HEK293T (cell line): ENCODE measurements around the gene GLB1L.
A peak's percentile ranks its signal among the peaks of the same experiment; 100 is the strongest.

Experiments
- CTCF ChIA-PET: fragments of 350-600 bp; formaldehyde crosslinking; extraction: SDS; loops from one replicate; lab custom pipeline; 2021; ENCODE audit warnings: antibody characterized with exemption, inconsistent platforms; lab: Yijun Ruan, JAX
- POLR2A ChIA-PET: fragments of 350-600 bp; formaldehyde crosslinking; extraction: SDS; loops from one replicate; lab custom pipeline; 2020; ENCODE audit warnings: antibody characterized with exemption, inconsistent platforms; lab: Yijun Ruan, JAX
- DNase-seq: peaks from one replicate; pipeline ENCODE4 v3.0.0; 2012; ENCODE audit warnings: mixed read lengths; ENCODE audit errors: extremely low spot score
- CTBP1 ChIP-seq: fragments of 450-650 bp; IDR thresholded peaks from 2 replicates; pipeline ENCODE4 v1.6.1; 2016; ENCODE audit warnings: borderline replicate concordance
- ELF4 ChIP-seq: fragments of 450-650 bp; IDR thresholded peaks from 2 replicates; pipeline ENCODE4 v1.6.1; 2017; ENCODE audit warnings: antibody characterized with exemption
- FOXA1 ChIP-seq: fragments of 450-650 bp; IDR thresholded peaks from 2 replicates; pipeline ENCODE4 v1.6.1; 2016; ENCODE audit warnings: mild to moderate bottlenecking
- FOXK2 ChIP-seq: fragments of 450-650 bp; IDR thresholded peaks from 2 replicates; pipeline ENCODE4 v1.6.1; 2016; ENCODE audit warnings: mild to moderate bottlenecking
- FOXM1 ChIP-seq: fragments of 450-650 bp; IDR thresholded peaks from 2 replicates; pipeline ENCODE4 v1.6.1; 2017; ENCODE audit warnings: mild to moderate bottlenecking, borderline replicate concordance
- HDGF ChIP-seq: fragments of 450-650 bp; IDR thresholded peaks from 2 replicates; pipeline ENCODE4 v1.6.1; 2017; ENCODE audit warnings: antibody characterized with exemption, borderline replicate concordance
- L3MBTL2 ChIP-seq: fragments of 450-650 bp; conservative IDR thresholded peaks from 2 replicates; pipeline ENCODE4 v1.6.1; 2016; ENCODE audit warnings: mild to moderate bottlenecking
- LEF1 ChIP-seq: fragments of 450-650 bp; IDR thresholded peaks from 2 replicates; pipeline ENCODE4 v1.6.1; 2017; ENCODE audit warnings: mild to moderate bottlenecking, borderline replicate concordance
- NFRKB ChIP-seq: fragments of 450-650 bp; IDR thresholded peaks from 2 replicates; pipeline ENCODE4 v1.6.1; 2016; ENCODE audit warnings: mild to moderate bottlenecking, moderate library complexity
- SP1 ChIP-seq: fragments of 450-650 bp; IDR thresholded peaks from 2 replicates; pipeline ENCODE4 v1.6.1; 2017
- SUZ12 ChIP-seq: fragments of 450-650 bp; IDR thresholded peaks from 2 replicates; pipeline ENCODE4 v1.6.1; 2016; ENCODE audit warnings: mild to moderate bottlenecking
- TARDBP ChIP-seq: fragments of 450-650 bp; IDR thresholded peaks from 2 replicates; pipeline ENCODE4 v1.6.1; 2016
- TF ChIP-seq, protein P1 (sequence below): fragments of 450-650 bp; IDR thresholded peaks from 2 replicates; pipeline ENCODE4 v1.6.1; 2016

Gene GLB1L

DNA sequence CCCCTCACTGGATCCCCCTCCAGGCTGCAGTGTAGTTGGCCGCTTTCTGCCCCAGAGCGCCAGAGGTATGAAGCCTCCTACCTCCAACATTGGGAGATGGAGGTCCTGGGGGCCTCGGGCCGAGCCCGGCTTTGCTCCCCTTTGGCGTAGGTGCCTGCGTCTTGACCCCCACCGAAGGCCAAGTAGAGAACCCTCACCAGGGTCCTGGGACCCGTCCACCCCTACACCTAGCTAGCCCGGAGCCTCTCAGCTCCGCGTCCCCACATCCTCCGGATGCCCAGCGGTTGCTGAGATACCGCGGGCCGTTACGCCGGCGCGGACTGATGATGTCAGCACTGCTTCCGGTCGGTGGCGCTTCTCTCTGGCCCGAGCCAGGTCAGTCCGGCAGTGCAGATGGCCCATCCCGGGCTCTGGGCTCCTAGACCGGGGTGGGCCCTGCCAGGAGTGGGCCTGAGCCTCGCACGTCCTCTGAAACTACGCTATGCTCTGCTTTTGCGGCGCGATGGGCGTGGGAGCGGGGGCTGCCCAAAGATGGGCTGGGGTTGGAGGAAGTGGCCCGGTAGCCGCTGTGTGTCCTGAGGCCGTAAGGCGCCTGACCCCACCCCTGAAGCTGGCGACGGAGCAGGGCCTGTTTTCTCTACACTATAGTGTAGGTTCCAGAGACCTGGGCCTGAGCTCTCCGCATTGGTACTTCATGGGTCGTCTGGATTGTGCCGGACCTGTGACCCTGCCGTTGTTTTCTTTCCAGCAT, at the start of gene GLB1L, which contains the start of gene STK16:
TSS of gene GLB1L (minus strand) at position 297 of the 751 bp plus-strand sequence. CDS start 1,871 bp downstream, outside the sequence.
TSS of gene STK16 (plus strand) at position 332 of the 751 bp plus-strand sequence. CDS start 521 bp downstream, outside the sequence.
- POLR2A ChIA-PET, result interaction anchor here (0.7 to 2.9 kb wide), 22 partner anchors 10 to 336 kb away, joined by 3 to 28 read pairs (median 8); partner anchors contain the start of genes ABCB6, ANKZF1, ATG9A and CNPPD1
- TF ChIP-seq ELF4, result peak; percentile 61; the same call in 1 of the 2 replicates
- no peak for TF ChIP-seq SP1
- CTCF ChIA-PET, result interaction anchor here (0.7 to 1.9 kb wide), 5 partner anchors 9 to 193 kb away, joined by 3 to 7 read pairs (median 3); no protein-coding TSS in a partner anchor
- DNase-seq, result peak; percentile 96

DNA sequence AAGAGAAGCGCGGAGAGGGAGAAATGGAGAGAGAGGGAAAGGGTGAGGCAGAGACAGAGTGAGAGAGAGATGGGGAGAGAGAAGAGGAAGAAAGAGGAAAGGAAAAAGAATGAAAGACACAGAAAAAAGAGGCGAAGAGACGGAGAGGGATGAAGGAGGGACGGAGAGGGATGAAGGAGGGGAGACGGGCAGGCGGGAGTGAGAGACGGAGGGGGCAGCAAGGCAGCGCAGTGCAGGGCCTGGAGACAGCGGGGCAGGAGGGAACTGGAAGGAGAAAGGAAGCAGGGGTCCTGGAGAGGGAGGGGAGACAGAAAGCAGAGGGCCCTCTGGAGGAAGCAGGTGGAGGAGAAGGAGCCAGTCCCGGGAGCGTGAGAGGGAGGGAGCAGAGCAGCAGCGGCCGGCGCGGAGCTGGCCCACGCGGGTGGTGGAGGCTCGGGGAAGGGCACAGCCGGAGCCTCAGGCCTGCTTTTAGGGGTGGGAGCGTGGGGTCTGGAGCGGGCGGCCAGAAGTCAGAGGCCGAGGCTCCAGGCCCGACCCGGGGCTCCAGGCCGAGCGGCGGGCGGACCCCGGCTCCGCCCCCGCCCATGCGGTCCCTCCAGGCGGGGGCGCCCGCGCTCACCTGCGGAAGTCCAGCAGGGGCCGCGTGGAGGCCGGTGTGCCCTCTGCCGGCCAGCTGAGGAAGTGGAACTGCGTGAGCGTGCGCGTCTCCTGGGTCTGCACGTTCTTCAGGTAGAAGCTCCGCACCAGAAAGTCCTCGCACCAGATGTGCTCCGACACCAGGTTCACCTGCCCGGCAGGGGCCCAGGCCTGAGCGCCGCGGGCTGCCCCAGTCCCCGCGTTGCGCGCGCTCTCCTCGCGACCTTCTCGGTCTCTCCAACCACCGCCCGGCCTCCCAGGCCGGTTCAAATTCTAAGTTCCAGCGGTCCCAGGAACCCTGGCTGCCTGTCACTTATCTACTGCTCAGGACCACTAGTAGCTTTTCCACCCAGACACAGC, 49.4 kb upstream of the GLB1L start:
- TF ChIP-seq CTBP1 (no peak), SUZ12 (no peak), SP1 (no peak), ELF4 (no peak), FOXK2 (no peak), HDGF (no peak)
- CTCF ChIA-PET, result interaction anchor here (0.6 to 3.2 kb wide), 27 partner anchors 8 to 141 kb away, joined by 3 to 36 read pairs (median 5); partner anchors contain the start of genes ANKZF1, ATG9A, CNPPD1 and DNAJB2
- POLR2A ChIA-PET, result interaction anchor here (0.7 to 3.8 kb wide), 12 partner anchors 11 to 136 kb away, joined by 3 to 22 read pairs (median 4); partner anchors contain the start of genes ANKZF1, ATG9A, CNPPD1 and DNAJB2
- peak; percentile 94 for DNase-seq

DNA sequence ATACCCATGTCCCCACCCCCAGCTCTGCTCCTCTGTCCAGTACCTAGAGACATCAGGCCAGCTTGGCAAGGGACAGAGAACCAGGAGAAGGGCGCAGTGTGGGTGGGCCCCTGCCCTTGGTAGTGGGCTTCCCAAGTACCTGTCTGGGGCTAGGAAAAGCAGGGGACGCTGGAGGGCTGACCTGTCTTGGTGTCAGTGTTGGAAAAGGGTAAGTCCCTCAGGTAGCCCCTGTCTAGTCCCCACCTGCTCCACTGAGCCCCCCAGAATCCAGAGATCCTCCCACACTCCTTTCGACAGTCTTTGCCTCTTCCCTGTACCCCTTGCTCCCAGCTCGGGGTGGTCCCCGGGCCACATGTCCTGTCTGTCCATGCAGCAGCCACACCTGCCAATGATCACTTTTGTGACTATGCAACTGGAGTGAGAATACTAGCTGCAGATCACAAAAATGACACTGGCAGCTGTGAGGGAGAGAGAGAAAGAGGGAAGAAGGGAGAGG, 48.5 kb upstream of the GLB1L start:
- ChIA-PET POLR2A (interaction anchor here (1.0 to 3.8 kb wide), 4 partner anchors 10 to 94 kb away, joined by 3 to 22 read pairs (median 4); partner anchors contain the start of gene DNAJB2), CTCF (interaction anchor here (1.0 to 3.2 kb wide), 4 partner anchors 11 to 119 kb away, joined by 3 to 36 read pairs (median 8); partner anchors contain the start of gene DNAJB2)
- TF ChIP-seq NFRKB, result no peak
- no peak for TF ChIP-seq TARDBP
- no peak for TF ChIP-seq FOXM1
- no peak for DNase-seq

DNA sequence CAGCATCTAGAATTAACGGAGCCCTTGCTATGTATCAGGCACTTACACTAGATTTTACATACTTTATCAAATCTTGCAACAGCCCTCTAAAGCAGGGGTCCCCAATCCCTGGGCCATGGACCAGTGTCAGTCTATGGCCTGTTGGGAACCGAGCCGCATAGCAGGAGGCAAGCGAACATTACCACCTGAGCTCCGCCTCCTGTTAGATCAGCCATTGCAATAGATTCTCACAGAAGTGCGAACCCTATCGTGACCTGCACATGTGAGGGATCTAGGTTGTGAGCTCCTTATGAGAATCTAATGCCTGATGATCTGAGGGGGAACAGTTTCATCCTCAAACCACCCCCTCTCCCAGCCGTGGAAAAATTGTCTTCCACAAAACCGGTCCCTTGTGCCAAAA, 47.4 kb upstream of the GLB1L start:
- no peak for TF ChIP-seq FOXM1
- DNase-seq, result no peak
- CTCF ChIA-PET, result no interaction called here
- POLR2A ChIA-PET, result interaction anchor here (0.9 to 3.8 kb wide), 3 partner anchors 14 to 86 kb away, joined by 3 to 22 read pairs (median 3); partner anchors contain the start of genes DNAJB2 and ZFAND2B

DNA sequence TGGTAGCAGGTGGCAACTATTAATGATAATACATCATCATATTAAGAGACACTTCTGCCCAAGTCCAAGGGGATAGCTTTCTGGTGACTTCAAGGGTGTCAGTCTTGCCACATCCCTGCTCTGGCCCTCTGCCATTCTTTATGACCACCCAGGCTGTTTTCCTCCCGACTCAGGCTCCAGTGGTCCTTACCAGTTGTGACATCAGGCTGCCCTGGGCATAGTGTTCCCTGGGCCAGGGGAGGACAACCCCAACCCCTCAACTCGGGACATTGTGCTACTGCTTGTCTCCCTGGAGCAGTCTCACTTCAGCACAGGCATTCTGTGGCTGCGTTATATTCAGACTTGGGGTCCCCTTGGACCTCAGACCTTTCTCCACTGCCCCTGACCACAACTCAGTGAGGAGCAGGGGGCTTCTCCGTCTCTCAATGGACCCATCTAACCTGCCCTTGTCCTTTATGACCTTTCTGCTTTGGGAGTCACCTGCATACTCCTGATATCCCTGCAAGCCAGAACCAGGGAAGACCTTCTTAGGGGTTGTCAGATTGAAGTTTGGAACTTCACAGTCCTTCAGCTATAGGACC, 46.8 kb upstream of the GLB1L start:
- no peak for DNase-seq
- TF ChIP-seq LEF1, result no peak
- ChIA-PET POLR2A (interaction anchor here (1.0 kb wide), 1 partner anchor 115 kb away, joined by 3 read pairs; the partner anchor contains the start of gene CNPPD1), CTCF (no interaction called here)

DNA sequence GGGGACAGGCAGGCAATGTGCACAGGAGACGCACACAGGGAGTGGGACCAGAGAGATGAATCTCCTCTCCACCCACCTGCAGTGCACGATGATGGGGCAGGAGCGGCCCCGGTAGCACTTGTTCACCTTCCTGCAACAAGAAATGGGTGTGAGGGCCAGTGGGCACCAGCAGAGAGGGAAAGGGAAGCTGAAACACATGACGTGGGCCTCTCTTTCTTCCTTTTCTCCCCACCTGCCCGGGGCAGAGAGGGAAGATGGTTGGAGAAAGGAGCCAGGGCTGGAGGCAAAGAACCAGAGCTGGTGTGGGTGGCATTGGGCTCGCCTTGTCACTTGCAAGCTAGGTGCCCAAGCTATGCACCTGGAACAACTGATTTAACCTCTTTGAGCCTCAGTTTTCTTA, 46.1 kb upstream of the GLB1L start:
- ChIA-PET POLR2A (interaction anchor here (1.0 to 1.4 kb wide), 2 partner anchors 12 to 115 kb away, joined by 3 to 4 read pairs; partner anchors contain the start of genes CNPPD1 and DNAJB2), CTCF (no interaction called here)
- DNase-seq, result no peak
- TF ChIP-seq FOXA1, result no peak

DNA sequence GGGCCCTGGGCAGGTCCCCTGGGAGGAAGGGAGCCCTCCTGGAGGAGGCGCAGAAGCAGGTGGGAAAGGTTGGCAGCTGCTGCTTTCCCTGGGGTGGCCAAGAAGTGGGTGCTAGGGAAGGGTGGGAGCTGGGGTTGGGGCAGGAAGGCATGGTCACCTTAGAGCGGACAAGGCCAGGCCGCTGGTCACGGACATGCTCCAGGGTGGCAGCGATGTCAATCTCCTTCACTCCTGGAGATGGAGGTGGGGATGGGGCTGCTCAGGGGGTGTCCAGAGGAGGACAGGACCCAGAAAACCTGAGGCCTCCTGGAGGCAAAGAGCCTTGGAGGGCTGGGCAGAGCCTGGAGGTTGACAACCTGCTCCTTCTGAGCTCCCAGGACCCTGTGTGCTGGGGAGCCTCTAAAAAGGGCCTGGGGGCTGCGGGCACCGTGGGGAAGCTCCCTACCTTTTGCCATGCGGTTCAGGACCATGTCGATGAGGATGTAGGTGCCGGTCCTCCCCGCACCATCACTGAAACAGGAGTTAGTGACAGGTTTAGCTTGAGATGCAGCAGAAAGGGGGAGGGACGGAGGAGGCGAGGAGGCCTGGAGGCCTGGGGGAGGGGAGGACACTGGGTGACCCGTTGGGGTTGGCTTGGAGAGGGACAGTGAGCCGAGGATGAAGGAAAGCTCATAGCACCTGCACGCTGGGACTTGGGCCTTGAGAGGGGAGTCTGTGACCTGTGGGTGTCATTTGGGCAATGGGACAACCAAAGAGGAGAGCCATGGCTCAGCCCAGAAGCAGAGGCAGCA, 45.3 kb upstream of the GLB1L start:
- ChIA-PET POLR2A (interaction anchor here (0.8 to 1.4 kb wide), 2 partner anchors 11 to 12 kb away, joined by 3 to 4 read pairs; partner anchors contain the start of gene DNAJB2), CTCF (no interaction called here)
- DNase-seq, result no peak
- TF ChIP-seq, protein P1, sequence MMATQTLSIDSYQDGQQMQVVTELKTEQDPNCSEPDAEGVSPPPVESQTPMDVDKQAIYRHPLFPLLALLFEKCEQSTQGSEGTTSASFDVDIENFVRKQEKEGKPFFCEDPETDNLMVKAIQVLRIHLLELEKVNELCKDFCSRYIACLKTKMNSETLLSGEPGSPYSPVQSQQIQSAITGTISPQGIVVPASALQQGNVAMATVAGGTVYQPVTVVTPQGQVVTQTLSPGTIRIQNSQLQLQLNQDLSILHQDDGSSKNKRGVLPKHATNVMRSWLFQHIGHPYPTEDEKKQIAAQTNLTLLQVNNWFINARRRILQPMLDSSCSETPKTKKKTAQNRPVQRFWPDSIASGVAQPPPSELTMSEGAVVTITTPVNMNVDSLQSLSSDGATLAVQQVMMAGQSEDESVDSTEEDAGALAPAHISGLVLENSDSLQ, result no peak
- TF ChIP-seq L3MBTL2 (no peak), FOXM1 (no peak)
